K562 (cell line): ENCODE measurements around the gene ZNF865. TPM values are rescaled to one million over a fixed set of nuclear protein-coding genes. Genes with fewer than 3 reads are reported as not detected.
A peak's percentile ranks its signal among the peaks of the same experiment; 100 is the strongest.

ENCODE experiments used
- BCOR ChIP-seq: fragments of 450-650 bp; IDR thresholded peaks from 2 replicates; pipeline ENCODE4 v1.6.1; 2016
- CUX1 ChIP-seq: fragments of 200-800 bp; sonication (Bioruptor generic); IDR thresholded peaks from 2 replicates; pipeline ENCODE4 v1.6.1; 2016; ENCODE audit warnings: missing genetic modification characterization, missing compliant biosample characterization
- ETS2 ChIP-seq: IDR thresholded peaks from 2 replicates; pipeline ENCODE4 v1.6.1; 2016; ENCODE audit warnings: borderline replicate concordance, missing genetic modification characterization, mild to moderate bottlenecking, moderate library complexity, missing compliant biosample characterization; ENCODE audit not compliant: poor library complexity, severe bottlenecking
- HDAC8 ChIP-seq: fragments of 450-650 bp; IDR thresholded peaks from 2 replicates; pipeline ENCODE4 v1.6.1; 2016; ENCODE audit warnings: mild to moderate bottlenecking, missing genetic modification characterization, moderate library complexity, missing compliant biosample characterization
- NFIC ChIP-seq: fragments of 450-650 bp; IDR thresholded peaks from 2 replicates; pipeline ENCODE4 v1.6.1; 2017; ENCODE audit warnings: mild to moderate bottlenecking, inconsistent platforms
- PHF8 ChIP-seq: fragments of 200-600 bp; sonication (generic); IDR thresholded peaks from 2 replicates; pipeline ENCODE4 v1.6.1; 2012; ENCODE audit warnings: mixed run types, mild to moderate bottlenecking, inconsistent platforms, low read length, moderate library complexity, borderline replicate concordance
- POLR3G ChIP-seq: IDR thresholded peaks from 2 replicates; pipeline ENCODE4 v1.6.1; 2011; ENCODE audit not compliant: insufficient read length, insufficient replicate concordance; ENCODE audit errors: extremely low read depth
- PTBP1 ChIP-seq: fragments of 200-400 bp; formaldehyde crosslinking; IDR thresholded peaks from 2 replicates; pipeline ENCODE4 v1.6.1; 2017; ENCODE audit warnings: low read depth, low read length
- RAD51 ChIP-seq: fragments of 450-650 bp; IDR thresholded peaks from 2 replicates; pipeline ENCODE4 v1.7.1; 2016; ENCODE audit warnings: low read depth, mild to moderate bottlenecking, borderline replicate concordance
- RFX5 ChIP-seq: IDR thresholded peaks from 2 replicates; pipeline ENCODE4 v1.6.1; 2011; ENCODE audit warnings: low read depth, mild to moderate bottlenecking, improper control_type of control experiment, low read length
- SLC30A9 ChIP-seq: fragments of 250-450 bp; sonication (Bioruptor Pico); IDR thresholded peaks from 2 replicates; pipeline ENCODE4 v1.8.0; 2022; ENCODE audit warnings: mild to moderate bottlenecking, moderate library complexity
- TCF7L2 ChIP-seq: fragments of 150-350 bp; IDR thresholded peaks from 2 replicates; pipeline ENCODE4 v1.6.1; 2016; ENCODE audit warnings: low read depth, mild to moderate bottlenecking, low read length, moderate library complexity
- TEAD2 ChIP-seq: fragments of 450-650 bp; IDR thresholded peaks from 2 replicates; pipeline ENCODE4 v1.6.1; 2016; ENCODE audit warnings: missing genetic modification characterization, control low read depth, missing compliant biosample characterization
- TSC22D4 ChIP-seq: fragments of 450-650 bp; IDR thresholded peaks from 2 replicates; pipeline ENCODE4 v1.6.1; 2016; ENCODE audit warnings: missing genetic modification characterization, missing biosample characterization, control low read depth
- USF2 ChIP-seq: sonication (generic); formaldehyde crosslinking; IDR thresholded peaks from 2 replicates; pipeline ENCODE4 v1.5.0; 2020; ENCODE audit warnings: missing genetic modification reagents
- ZC3H4 ChIP-seq: sonication (generic); formaldehyde crosslinking; IDR thresholded peaks from 2 replicates; pipeline ENCODE4 v1.9.0; 2021; ENCODE audit warnings: missing genetic modification reagents, borderline replicate concordance
- ZC3H8 ChIP-seq: fragments of 450-650 bp; IDR thresholded peaks from 2 replicates; pipeline ENCODE4 v1.6.1; 2017
- ZFP36 ChIP-seq: fragments of 150-350 bp; IDR thresholded peaks from 2 replicates; pipeline ENCODE4 v1.6.1; 2018; ENCODE audit warnings: low read length, low read depth; ENCODE audit not compliant: partially characterized antibody
- ZNF175 ChIP-seq: fragments of 200-800 bp; sonication (Bioruptor generic); IDR thresholded peaks from 2 replicates; pipeline ENCODE4 v1.6.1; 2016; ENCODE audit warnings: low read depth, mild to moderate bottlenecking, missing genetic modification characterization, missing compliant biosample characterization
- ZNF444 ChIP-seq: fragments of 250-450 bp; sonication (Bioruptor Pico); IDR thresholded peaks from 2 replicates; pipeline ENCODE4 v1.4.0; 2020; ENCODE audit warnings: mild to moderate bottlenecking, moderate library complexity
- ZNF445 ChIP-seq: fragments of 250-450 bp; sonication (Bioruptor Pico); IDR thresholded peaks from 2 replicates; pipeline ENCODE4 v1.4.0; 2020; ENCODE audit warnings: low read depth, mild to moderate bottlenecking, moderate library complexity
- ZNF551 ChIP-seq: fragments of 250-450 bp; sonication (Bioruptor Pico); IDR thresholded peaks from 2 replicates; pipeline ENCODE4 v1.5.0; 2021; ENCODE audit warnings: mild to moderate bottlenecking, moderate library complexity
- polyA plus RNA-seq, 8 experiments: library from polyadenylated mRNA; depleted of rRNA in 4 of 8; stranded (reverse) in 5 of 8; unstranded in 3 of 8; fragments of >200 nt; fragmentation: Nextera tagmentation in 2 of 8; fragmentation: Illumina TruSeq in 1 of 8; extraction: Ambion mirVana in 2 of 8; extraction: Trizol in 1 of 8; gene quantifications; 2 replicates each; pipeline versions ENCODE4 v1.2.1 to v1.2.3, GENCODE V29; 2011 to 2014; ENCODE audit warnings: inconsistent platforms in 1 of 8, missing spikeins in 1 of 8
- total RNA-seq, 7 experiments: library from RNA; depleted of rRNA in 6 of 7; stranded (reverse); fragments of >200 nt in 6 of 7; fragmentation: Illumina TruSeq in 2 of 7; extraction: Trizol in 2 of 7; gene quantifications; 2 replicates each; pipeline versions ENCODE4 v1.2.1 to v1.2.3, GENCODE V29; 2011 to 2021; ENCODE audit warnings: low replicate concordance in 1 of 7

ZNF865 gene
- total and polyA plus RNA-seq, 9 of the 15 experiments (the other 6 are each of a cell fraction or from before 2014, with no cell fraction given): 0.40 to 18.8 (median 1.6) TPM; not detected in 2

GRCh38 chr19:55643003-55643886, 37.8 kb downstream of the ZNF865 start, which contains the start of gene ZNF581 (continued):
- TF ChIP-seq ZNF175 (CRISPR knock-in tag) (no peak), SLC30A9 (CRISPR knock-in tag) (no peak), PHF8 (peak; percentile 60; the same call in 1 of the 2 replicates), USF2 (CRISPR knock-in tag) (no peak), BCOR (peak; percentile 78), ZFP36 (peak; percentile 45), ZC3H4 (CRISPR knock-in tag) (no peak), POLR3G (no peak), PTBP1 (peak; percentile 63; the same call in 1 of the 2 replicates), ZC3H8 (no peak), ZNF444 (CRISPR knock-in tag) (no peak), TEAD2 (tag) (no peak), ZNF445 (CRISPR knock-in tag) (no peak), CUX1 (CRISPR knock-in tag) (no peak), RFX5 (no peak), HDAC8 (tag) (no peak), ETS2 (tag) (no peak), TCF7L2 (no peak), NFIC (0 out of 2 replicates have a peak, but pooled peaks have one; percentile 25), RAD51 (no peak), ZNF551 (CRISPR knock-in tag) (no peak), TSC22D4 (tag) (no peak)
